ENCODE results near the gene PCSK1N.
"Not testable (repeated sequence)": the region's sequence is repeated elsewhere in the genome, so short reads cannot be mapped to it uniquely, and the experiment has no call there.

The PCSK1N gene

GRCh38 chrX:48835524-48836329, at the start of gene PCSK1N:
PCSK1N (minus strand) TSS chrX:48835610; CDS start chrX:48835532, 78 bp downstream.
- no peak for DNase-seq (ENCODE audit: low read depth in 2 of 2)

DNA sequence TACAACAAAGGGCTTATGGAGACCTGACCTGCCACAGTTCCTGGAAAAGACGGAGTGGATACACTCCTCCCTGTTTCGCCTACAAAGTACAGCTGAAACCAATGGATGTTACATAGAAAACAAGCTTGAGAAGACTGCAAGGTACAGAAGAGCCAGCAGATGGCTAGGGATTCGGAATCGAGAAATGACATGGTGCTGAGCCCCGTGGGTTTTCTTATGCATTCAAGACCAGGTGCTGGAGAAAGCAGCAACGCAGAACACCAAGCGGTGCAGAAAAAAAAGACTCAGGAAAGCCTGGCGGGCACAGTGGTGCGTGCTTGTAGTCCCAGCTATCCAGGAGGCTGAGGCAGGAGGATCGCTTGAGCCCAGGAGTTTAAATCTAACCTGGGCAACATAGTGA, 48.3 kb upstream of the PCSK1N start:
- no peak for DNase-seq (ENCODE audit: low read depth in 2 of 2)

DNA sequence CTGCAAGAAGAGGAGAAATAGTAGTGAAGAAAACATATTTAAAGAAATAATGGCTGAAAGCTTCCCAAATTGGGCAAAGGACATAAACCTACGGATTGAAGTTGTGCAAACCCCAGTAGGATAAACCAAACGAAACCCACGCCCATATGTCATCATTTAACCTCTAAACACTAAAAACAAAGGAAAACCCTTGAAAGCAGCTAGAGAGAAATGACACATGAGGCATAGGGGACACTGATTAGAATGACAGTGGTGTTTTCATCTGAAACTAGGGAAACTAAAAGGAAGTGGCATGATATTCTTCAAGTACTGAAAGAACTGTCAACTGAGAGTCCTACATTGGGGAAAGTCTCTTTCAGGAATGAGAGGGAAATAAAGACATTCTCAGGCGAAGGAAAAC, 41.5 kb upstream of the PCSK1N start:
- DNase-seq (ENCODE audit: low read depth in 2 of 2): not testable (repeated sequence)

- DNase-seq (ENCODE audit: low read depth in 2 of 2): not testable (repeated sequence)
Observed at GRCh38 chrX:48872017-48872416, 36.6 kb upstream of the PCSK1N start.

GRCh38 chrX:48864210-48864609, 28.8 kb upstream of the PCSK1N start:
- DNase-seq (ENCODE audit: low read depth in 2 of 2): no peak

DNA sequence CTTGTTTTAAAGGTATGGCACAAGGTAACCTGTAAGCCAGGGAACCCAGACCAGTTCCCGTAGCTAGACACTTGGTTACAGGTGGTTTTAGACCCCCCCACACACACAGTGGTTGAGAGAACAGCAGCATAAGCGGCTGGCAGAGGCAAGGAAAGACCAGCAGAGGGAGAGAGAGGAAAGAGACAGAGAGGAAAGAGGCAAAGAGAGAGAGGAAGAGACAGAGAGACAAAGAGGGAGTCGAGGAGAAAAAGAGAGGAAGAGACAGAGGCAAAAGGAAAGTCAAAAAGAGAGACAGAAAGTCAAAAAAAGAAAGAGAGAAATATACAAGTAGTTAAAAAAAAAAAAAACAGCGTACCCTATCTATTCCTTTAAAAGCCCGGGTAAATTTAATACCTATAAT, 19.5 kb upstream of the PCSK1N start:
- no peak for DNase-seq (ENCODE audit: low read depth in 2 of 2)

- DNase-seq (ENCODE audit: low read depth in 2 of 2): not testable (repeated sequence)
Observed at GRCh38 chrX:48854121-48854804, 18.9 kb upstream of the PCSK1N start.

DNA sequence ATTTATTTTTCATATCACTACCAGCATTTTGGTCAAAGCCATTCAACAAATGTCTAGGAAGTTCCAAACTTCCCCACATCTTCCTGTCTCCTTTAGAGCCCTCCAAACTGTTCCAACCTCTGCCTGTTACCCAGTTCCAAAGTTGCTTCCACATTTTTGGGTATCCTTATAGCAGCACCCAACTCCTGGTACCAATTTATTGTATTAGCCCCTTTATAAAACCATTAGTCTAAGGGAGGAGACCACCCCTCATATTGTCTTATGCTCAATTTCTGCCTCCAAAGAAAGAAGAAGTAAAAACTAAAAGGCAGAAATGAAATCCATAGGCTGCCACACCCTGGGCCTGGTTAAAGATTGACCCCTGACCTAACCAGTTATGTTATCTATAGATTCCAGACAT, 18.1 kb upstream of the PCSK1N start:
- DNase-seq (ENCODE audit: low read depth in 2 of 2): not testable (repeated sequence)

DNA sequence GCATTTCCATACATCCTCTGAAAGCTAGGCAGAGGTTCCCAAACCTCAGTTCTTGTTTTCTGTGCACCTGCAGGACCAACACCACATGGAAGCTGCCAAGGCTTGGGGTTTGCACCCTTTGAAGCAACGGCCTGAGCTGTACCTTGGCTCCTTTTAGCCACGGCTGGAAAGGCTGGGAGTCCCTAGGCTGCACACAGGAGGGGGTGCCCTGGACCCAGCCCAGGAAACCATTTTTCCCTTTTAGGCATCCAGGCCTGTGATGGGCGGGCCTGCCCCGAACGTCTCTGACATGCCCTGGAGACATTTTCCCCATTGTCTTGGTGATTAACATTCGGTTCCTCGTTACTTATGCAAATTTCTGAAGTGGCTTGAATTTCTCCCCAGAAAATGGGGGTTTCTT, 17.4 kb upstream of the PCSK1N start:
- DNase-seq (ENCODE audit: low read depth in 2 of 2): no peak

DNA sequence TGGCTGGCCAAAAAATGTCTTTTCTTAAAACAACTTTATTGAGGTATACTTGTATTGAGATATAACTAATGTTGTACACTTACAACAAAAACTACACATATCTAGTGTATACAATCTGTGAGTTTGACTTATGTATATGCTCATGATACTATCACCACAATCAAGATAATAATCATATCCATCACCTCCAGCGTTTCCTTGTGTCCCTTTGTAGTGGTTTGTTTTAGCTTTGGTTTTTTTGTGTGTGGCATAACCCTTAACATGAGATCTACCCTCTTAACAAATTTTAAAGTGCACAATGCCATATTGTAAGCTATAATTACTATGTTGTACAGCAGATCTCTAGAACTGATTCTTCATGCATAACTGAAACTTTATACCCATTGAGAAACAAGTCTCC, 13.4 kb upstream of the PCSK1N start:
- no peak for DNase-seq (ENCODE audit: low read depth in 2 of 2)

DNA sequence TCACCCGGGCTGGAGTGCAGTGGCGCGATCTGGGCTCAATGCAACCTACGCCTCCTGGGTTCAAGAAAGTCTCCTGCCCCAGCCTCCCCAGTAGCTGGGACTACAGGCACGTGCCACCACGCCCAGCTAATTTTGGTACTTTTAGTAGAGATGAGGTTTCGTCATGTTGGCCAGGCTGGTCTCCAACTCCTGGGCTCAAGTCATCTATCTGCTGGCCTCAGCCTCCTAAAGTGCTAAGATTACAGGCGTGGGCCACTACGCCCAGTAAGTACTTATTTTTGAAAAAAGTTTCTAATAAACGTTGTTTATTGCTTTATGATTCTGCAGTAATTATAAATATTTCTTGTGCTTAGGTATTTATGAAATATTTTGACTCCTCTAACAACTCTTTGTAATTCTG, 4.3 kb upstream of the PCSK1N start:
- no peak for DNase-seq (ENCODE audit: low read depth in 2 of 2)

- DNase-seq (ENCODE audit: low read depth in 2 of 2): no peak
Observed at GRCh38 chrX:48834383-48834709, 1.1 kb downstream of the PCSK1N start.

DNA sequence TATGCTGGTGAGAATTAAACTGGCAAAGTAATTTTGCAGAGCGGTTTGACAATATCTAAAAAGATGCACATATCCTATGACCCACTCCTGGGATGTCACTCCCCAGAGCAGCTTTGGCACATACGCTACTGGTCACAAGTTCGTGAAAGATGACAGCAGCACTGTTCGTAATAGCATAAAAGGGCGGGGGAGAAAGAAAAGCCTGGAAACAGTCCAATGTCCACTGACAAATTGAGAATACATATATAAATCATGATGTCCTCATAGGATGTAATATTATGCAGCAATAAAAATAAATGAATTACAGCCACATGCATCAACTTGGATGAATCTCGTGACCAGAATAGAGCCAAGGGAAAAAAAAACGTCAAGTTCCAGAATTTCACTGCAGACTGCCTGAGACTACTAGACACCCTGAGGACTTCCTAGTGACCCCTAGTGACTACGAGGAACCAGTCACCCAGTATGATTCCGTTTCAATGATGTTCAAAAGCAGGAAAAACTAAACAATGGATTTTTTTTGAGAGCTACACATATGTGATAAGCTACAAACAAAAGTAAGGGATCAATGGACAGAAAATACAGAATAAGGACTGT, 1.8 kb downstream of the PCSK1N start:
- DNase-seq (ENCODE audit: low read depth in 2 of 2): no peak

- DNase-seq (ENCODE audit: low read depth in 2 of 2): no peak
Observed at GRCh38 chrX:48831909-48832291, 3.5 kb downstream of the PCSK1N start.

GRCh38 chrX:48831136-48831908, 4.1 kb downstream of the PCSK1N start:
- no peak for DNase-seq (ENCODE audit: low read depth in 2 of 2)

- no peak for DNase-seq (ENCODE audit: low read depth in 2 of 2)
Observed at GRCh38 chrX:48829016-48829735, 6.2 kb downstream of the PCSK1N start.

DNA sequence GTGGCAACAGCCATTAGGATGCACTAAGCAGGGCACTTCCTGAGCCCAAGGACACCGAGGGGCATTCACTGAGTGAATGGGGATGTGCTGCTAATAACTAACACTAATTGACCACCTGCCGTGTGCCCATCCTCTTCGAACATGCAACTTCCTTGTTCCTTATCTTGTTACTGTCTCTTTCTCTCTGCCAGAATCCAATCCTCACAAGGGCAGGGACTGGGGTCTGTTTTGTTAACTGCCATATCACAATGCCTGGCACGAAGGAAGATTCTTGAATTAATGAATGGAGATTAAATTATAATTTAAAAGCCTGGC, 7.8 kb downstream of the PCSK1N start:
- DNase-seq (ENCODE audit: low read depth in 2 of 2): no peak

DNA sequence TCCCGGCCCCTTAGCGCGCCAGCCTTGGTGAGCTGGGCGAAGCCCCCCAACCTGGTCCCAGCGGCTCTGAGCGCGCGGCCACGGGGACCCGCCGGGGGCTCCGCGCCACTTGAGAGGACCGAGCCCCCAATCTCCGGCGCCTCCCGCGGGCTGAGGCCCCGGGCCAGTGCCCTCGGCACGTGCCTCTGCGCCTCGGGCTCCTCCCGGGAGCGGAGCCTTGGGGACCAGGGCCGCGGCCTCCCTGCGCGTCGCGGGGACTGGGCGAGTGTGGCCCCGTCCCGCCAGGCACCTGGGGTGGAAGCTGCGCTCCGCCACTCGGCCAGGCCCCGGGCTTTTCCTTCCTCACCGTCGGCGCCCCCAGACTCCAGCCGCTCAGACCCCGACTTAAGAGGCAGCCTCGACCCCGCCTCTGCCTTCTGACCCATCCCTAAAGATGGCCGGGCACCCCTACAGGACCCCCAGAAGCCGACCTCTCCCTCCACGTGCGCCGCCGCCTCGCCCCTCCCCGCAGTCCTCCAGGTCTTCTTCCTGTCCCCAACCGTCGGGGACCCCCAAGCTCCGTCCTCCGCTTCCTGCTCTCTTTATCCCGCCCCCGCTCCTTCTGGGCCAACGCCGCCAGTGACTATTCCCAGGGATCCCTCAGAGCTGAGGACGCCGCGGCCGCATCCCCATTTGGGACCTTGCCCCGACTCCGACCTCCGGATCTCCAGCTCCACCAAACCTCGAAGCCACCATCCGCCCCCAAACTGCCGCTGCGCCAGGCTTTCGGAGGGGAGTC, 8.3 kb downstream of the PCSK1N start:
- no peak for DNase-seq (ENCODE audit: low read depth in 2 of 2)

DNA sequence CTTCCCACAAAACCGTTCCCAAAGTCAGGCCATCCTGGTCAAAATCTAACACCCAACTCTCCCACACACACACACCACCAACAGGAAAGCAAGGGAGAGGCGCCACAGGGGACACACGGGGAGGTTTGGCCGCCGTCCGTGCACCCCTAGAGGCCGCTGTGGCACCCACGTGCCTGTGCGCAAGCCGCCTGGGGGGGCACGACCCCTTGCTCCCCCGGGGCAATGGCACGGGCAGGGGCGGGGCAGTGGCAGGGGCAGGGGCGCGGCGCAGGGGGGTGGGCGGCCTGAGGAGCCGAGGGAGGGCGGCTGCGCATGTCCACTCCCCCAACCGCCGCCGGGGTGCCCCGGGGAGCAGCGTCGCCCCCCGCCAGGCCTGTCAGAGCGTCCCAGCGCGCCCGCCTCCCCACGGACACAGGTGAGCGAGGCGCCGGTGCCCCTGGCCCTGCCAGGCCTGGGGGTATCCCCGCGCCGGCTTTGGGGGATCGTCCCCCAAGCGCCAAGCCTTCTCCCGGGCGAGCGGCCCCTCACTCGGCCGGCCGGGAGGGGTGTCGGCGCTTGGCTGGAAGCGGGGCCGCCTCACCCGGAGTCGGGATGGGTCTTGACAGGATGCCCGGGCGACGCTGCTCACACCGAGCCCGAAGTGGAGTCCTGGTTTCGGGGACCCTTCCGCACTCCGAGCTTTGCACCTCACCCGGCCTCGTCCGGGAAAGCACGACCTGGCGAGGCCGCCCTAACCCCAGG, 9.1 kb downstream of the PCSK1N start, which contains the start of gene ERAS:
TSS of gene ERAS (plus strand) at position 379 of the 741 bp plus-strand sequence. CDS start 2,611 bp downstream, outside the sequence.
- DNase-seq (ENCODE audit: low read depth in 2 of 2): no peak

DNA sequence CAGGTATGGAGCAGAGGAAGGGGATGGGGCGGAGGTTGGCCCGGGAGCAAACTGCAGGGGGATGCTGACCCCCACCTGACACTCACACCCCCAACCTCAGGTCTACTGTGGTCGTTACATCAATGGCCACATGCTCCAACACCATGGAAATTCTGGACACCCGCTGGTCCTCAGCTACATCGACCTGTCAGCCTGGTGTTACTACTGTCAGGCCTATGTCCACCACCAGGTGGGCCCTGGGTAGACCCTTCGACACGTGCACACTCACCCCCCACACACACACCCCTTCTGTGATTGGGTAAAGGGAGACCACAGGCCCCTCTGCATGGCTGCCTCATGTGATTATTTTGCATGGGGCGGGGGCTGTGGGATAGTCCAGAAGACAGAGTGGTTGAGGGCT, 11.3 kb downstream of the PCSK1N start:
- DNase-seq (ENCODE audit: low read depth in 2 of 2): no peak

Data from stimulated activated CD4-positive, alpha-beta T cell treated with anti-CD3 and anti-CD28 coated beads, Interleukin-1b, Interleukin-23, amount 100 ng/mL, for 1 hour (primary cell).